NCI-H774 (cell line): ENCODE results near the gene IMMP2L.

Experiments used
- DNase-seq: peaks from one replicate; lab custom pipeline; 2025; lab: John Stamatoyannopoulos, UW

The IMMP2L gene

DNA sequence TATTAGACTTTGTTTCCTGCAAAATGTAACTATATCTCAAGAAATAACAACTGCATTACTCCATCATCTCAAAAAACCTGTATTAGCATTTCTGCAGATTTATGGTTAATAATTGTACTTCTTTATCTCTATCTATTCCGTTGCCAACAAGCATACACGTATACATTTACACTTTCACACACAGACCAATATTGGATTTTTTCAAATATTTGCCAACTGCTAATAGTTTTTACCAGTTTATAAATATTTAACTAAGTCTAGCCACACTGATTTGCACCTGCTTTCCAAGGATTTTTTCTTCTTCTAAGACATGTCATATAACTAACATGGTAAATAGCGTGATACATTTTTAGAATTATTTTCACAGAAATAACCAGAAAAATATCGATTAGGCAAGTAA, 459.2 kb downstream of the IMMP2L start:
- DNase-seq: no peak

GRCh38 chr7:111101856-111102646, 460.2 kb downstream of the IMMP2L start:
- DNase-seq: no peak

DNA sequence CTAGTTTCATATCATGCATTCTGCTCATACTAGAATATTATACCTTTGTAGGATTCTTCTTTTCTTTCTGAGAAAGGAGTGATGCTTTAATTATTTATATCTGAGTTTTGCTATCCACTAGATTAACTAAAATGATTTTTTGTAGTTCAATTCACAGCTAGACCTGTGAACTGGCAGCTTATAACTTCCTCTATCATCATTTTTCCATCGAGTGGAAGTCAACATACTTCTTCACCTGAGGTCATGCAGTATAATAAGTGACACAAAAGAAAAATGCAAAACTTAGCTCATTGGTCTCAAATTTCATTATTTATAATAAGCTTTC, 463.4 kb downstream of the IMMP2L start:
- DNase-seq: no peak

DNA sequence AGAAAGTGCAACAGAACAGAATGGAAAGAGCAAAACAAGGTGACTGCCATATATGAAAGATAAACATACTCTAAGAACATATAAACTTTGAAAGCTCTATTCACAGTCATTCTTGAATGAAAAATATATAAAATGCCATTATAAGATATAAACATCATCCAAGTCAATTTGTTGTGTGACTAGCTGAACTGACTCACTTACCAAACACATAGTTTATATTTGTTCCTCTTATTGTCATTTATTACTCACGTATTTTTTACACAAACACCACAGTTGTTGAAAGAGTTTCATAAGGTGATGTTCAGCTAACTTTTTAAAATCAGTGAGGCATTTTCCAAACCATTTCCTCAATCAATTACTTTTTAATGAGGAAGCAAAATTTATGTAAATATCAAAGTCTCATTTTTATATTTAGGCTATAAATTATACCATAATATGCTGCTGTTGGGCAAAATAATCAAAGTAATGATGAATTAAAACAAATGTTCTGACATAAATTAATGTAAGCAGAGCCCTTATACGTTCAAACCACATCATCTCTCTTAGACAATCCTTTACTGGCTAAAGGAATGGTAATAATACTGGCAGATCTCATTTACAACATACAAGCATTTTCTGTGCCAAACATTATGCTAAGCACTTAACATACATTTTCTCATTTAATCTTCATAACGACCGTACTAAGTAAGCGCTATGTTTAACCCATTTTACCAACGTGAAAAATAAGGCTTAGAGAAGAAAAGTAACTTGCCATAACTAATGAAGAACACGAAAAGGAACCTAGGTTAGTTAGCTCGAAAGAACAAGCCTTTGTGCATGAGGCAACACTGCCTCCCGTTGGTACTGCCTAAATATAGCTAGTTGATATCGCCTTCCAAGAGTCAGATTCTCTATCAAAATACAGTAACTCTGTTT, 464.0 kb downstream of the IMMP2L start:
- peak; percentile 11 for DNase-seq

- no peak for DNase-seq
These were observed 465.3 kb downstream of the IMMP2L start for GRCh38 chr7:111096997-111097396.

- DNase-seq: no peak
These were observed 467.9 kb downstream of the IMMP2L start for GRCh38 chr7:111094419-111094818.

GRCh38 chr7:111093496-111093895, 468.8 kb downstream of the IMMP2L start:
- no peak for DNase-seq

DNA sequence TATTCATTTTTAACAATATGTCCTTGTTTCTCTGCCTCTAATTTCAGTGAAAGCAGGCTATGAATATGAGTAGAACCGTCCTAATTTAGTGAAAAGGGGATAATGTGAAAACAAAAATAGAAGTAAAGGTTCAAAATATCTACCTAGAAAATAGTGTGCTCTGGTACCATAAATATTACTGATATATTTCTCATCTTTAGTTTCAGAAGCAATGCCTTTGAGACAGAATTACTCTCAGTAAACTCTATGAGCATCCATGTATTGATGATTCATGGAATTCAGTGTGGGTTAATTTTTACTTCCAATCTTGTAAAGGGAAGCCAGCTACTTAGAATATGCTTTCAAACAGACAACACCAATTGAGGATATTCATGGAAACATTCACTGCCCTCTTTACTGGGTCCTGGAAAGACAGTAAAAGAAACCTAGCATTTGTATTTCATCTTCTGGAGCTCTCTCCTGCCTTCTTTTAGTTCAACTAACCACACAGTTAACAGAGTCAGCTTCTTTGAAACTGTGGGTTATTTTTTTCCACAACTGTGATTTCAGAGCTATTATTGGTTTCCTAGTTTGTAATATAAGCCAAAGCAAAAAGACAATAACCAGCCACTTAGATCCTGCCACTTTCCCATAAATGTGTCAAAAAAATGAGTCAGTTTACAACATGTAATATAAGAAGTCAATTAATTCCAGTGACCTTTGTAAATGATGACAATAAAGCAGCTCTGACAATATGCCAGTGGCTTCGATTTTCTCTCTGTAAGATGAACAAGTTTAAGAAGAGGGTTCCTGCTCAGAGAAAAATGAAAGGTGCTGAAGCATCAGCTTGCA, 469.7 kb downstream of the IMMP2L start:
- no peak for DNase-seq

GRCh38 chr7:111091593-111092358, 470.5 kb downstream of the IMMP2L start:
- DNase-seq: no peak

DNA sequence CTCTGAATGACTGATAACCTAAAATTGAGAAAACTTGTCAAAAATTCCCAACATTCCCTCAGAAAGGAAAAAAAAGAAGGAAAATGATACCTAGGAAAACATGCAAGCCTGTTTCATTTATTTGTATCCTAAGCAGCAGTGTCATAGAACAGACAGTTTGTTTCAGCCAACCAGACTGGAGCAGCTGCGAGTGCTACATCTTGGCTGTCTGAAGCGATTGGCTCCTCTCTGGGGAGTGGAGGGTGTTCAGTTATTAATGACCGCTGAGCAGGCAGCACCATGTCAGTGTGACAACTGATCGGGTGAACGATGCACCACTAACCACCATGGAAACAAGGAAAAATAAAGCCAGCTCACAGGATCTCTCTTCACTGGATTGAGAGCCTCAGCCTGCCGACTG, 471.4 kb downstream of the IMMP2L start, which contains the start of gene LRRN3:
TSS of gene LRRN3 (plus strand) at position 282 of the 400 bp plus-strand sequence. CDS start 31,646 bp downstream, outside the sequence.
- no peak for DNase-seq

- DNase-seq: peak; percentile 18
These were observed 472.4 kb downstream of the IMMP2L start for GRCh38 chr7:111089822-111090426.

DNA sequence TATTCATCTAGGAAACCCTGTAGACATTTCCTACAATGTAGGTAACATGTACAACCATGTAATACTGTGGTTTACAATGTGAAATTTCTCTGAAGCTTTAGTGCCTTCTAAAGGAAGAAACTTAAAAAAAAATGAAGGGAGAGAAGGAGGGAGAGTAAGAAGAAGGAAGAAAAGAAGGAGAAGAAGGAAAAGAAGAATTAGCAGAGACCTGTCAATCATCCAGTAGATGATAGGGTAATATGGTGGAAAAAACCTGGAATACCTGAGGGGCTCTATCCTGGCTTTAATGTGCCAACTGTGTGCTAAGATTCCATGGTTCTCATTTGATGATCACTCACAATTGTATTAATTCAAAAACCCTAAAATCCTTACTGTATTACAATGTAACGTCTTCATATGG, 474.0 kb downstream of the IMMP2L start:
- no peak for DNase-seq

DNA sequence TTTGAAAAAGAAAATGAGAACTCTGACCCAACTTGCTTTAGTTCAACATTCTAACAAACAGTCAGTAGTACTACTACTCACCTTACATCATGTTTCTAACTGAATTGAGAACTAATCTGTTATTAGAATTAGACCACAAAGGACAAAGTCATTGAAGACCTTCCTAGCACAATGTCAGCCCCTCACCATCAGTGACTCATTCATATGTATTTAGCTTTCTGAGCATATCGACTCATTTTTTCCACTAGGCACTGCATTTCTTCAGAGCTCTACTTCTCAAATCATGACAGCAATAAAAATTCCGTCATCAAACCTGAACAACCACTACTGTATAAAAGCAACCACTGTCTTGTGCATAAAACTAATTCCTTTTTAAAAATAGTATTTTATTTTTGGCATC, 475.8 kb downstream of the IMMP2L start:
- no peak for DNase-seq

GRCh38 chr7:111085356-111085755, 476.9 kb downstream of the IMMP2L start:
- no peak for DNase-seq

DNA sequence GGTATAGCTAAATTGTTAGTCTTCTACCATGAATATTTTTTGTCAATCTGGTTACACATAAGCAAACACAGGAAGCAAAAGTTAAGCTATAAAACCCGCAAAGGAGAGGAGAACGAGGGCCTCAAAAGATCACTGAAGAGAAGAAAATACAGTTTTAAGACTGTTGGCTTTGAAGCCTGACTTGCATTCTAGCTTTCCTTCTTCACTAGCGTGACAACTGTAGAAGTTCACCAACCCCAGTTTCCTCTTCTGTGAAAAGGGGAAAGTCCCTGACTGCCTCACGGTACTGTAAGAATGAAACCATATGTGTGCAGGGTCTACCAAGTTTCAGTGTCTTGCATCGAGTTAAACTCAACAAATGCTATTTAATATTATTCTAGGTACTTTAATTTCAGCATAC, 478.9 kb downstream of the IMMP2L start:
- DNase-seq: no peak

DNA sequence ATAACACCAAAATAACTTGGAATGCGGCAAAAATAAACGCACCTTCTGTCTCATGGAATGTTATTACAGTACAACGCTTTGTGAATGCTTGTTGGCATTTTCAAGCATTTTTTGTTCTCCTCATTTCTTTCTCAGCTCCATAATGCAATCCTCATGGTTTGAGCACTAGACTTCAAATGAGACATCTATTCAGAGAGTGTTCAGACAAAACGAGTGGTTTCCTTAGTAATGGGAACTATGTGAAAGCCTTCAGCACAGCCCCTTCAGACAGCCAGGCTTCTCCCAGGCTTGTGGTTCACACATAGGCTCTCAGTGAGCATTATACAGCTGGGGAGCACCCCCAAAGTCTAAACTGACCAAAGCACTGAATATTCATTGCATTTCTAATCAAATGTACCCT, 479.9 kb downstream of the IMMP2L start:
- DNase-seq: no peak

DNA sequence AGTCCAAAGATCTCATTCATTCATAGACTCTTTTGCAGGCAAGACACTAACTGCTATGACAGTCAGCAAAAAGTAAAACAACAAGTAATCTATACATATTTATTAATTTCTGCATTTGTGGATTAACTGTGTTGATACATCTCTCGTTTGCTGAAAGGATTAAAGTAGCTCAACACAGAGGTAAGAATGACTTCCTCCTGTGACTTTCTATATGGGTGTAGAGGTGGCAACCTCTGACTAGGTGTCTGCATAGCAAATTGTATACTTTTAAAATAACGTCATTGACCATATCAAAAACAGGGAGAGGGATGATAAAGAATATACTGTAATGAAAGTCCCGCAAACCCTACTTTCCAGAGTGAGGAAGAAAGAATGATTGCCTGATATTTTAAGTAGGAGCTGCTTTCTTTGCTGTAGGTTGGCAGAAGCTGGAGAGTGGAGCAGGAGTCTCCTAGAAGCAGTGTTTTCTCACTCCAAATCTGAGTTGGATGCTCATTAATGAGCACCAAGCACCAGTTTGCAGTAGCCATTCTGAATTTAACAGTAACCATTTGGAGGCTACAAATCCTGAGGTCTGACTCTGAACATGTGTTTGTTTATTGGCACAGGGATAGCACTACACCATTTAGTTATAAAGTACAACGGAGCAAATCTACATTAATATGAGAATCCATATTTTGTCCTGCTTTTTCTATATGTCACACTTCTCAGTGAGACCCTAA, 480.6 kb downstream of the IMMP2L start:
- DNase-seq: no peak

- no peak for DNase-seq
These were observed 481.7 kb downstream of the IMMP2L start for GRCh38 chr7:111080495-111081105.

DNA sequence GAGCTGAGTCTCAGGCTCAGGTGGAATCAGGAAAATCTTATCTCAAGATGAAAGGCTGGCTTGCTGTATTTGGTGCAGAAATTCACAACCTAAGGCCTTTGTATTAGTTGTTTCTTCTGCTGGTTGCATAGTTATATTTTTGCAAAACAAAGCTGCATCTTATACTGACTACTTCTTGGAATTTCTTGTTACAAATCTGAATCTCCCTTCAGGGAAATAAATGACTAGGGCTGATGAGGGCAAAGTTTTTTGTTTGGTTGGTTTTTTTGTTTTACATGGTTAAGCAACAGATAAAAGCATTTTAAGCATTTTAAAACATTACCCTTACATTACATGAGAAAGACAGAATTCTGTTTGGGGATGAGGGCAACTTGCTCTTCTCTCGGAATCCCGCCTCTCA, 485.3 kb downstream of the IMMP2L start:
- no peak for DNase-seq

GRCh38 chr7:111076205-111076604, 486.1 kb downstream of the IMMP2L start:
- no peak for DNase-seq
